Fibroblast of lung (primary cell): ENCODE results near the gene TRIM67.
"Not testable (repeated sequence)": the region's sequence is repeated elsewhere in the genome, so short reads cannot be mapped to it uniquely, and the experiment has no call there.

Source experiments
- CTCF ChIP-seq, 2 donors: IDR thresholded peaks in 1 of 2; conservative IDR thresholded peaks in 1 of 2; 1 replicate in 1 of 2; 2 replicates in 1 of 2; pipeline ENCODE4 v1.5.1; 2011 to 2012; ENCODE audit warnings: low read length in 2 of 2, control low read depth in 1 of 2, inconsistent platforms in 1 of 2, low read depth in 1 of 2, mild to moderate bottlenecking in 1 of 2
- EZH2 ChIP-seq: IDR thresholded peaks from 2 replicates; pipeline ENCODE4 v1.5.1; 2012; ENCODE audit warnings: low read length, control low read depth, mild to moderate bottlenecking; ENCODE audit errors: missing control alignments

DNA sequence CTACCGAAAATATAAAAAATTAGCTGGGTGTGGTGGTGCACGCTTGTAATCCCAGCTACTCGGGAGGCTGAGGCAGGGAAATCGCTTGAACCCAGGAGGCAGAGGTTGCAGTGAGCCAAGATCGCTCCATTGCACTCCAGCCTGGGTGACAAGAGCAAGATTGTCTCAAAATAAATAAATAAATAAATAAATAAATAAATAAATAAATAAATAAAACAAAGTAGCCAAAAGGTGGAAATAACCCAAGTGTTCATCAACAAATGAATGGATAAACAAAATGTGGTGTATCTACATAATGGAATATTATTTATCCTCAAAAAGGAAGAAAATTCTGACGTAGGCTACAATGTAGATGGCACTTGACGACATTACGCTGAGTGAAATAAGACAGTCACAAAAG, 29.3 kb upstream of the TRIM67 start:
- not testable (repeated sequence) for TF ChIP-seq CTCF (conservative IDR thresholded peaks at IDR 0.05 in 1 of 2, IDR thresholded peaks at IDR 0.05 in 1 of 2; ENCODE audit: low read depth in 1 of 2, low read length in 2 of 2); EZH2
